Trophoblast cell (in vitro differentiated cells and primary cell): ENCODE measurements around the gene RPTOR.

Experiments used
- DNase-seq, 2 donors: peaks; one replicate each; pipeline ENCODE4 v3.0.0-alpha.2; 2016
- H2AFZ ChIP-seq: 2 replicates; pipeline ENCODE4 v1.6.1; 2013; ENCODE audit warnings: low read length, moderate library complexity, mild to moderate bottlenecking; ENCODE audit not compliant: insufficient read depth, poor library complexity
- H2AK5ac ChIP-seq: 2 replicates; pipeline ENCODE4 v1.6.1; 2013; ENCODE audit warnings: mild to moderate bottlenecking, low read length
- H2BK120ac ChIP-seq: 2 replicates; pipeline ENCODE4 v1.6.1; 2013; ENCODE audit warnings: low read length, mild to moderate bottlenecking, moderate library complexity; ENCODE audit not compliant: insufficient read depth, poor library complexity
- H2BK12ac ChIP-seq: 2 replicates; pipeline ENCODE4 v1.6.1; 2013; ENCODE audit warnings: mild to moderate bottlenecking, low read length, moderate library complexity
- H2BK5ac ChIP-seq: 2 replicates; pipeline ENCODE4 v1.6.1; 2013; ENCODE audit warnings: low read length, low read depth, moderate library complexity, mild to moderate bottlenecking; ENCODE audit not compliant: poor library complexity
- H3K14ac ChIP-seq: 2 replicates; pipeline ENCODE4 v1.6.1; 2013; ENCODE audit warnings: mild to moderate bottlenecking, low read length
- H3K18ac ChIP-seq: 2 replicates; pipeline ENCODE4 v1.6.1; 2013; ENCODE audit warnings: mild to moderate bottlenecking, low read length
- H3K23ac ChIP-seq: 2 replicates; pipeline ENCODE4 v1.6.1; 2013; ENCODE audit warnings: low read length
- H3K27ac ChIP-seq: 2 replicates; pipeline ENCODE4 v1.5.1; 2013; ENCODE audit warnings: low read depth, mild to moderate bottlenecking, inconsistent platforms, low read length, moderate library complexity
- H3K27me3 ChIP-seq: 2 replicates; pipeline ENCODE4 v1.6.1; 2013; ENCODE audit warnings: inconsistent platforms, mild to moderate bottlenecking, low read length, moderate library complexity; ENCODE audit not compliant: insufficient read depth
- H3K36me3 ChIP-seq, 2 experiments: 1 replicate in 1 of 2; 2 replicates in 1 of 2; pipeline ENCODE4 v1.6.1; 2013; ENCODE audit warnings: low read length in 2 of 2, mild to moderate bottlenecking in 2 of 2, moderate library complexity in 1 of 2; ENCODE audit not compliant: insufficient read depth in 2 of 2, control insufficient read depth in 1 of 2
- H3K4ac ChIP-seq: 2 replicates; pipeline ENCODE4 v1.6.1; 2013; ENCODE audit warnings: low read depth, mild to moderate bottlenecking, low read length, moderate library complexity
- H3K4me1 ChIP-seq, 2 experiments: 1 replicate in 1 of 2; 2 replicates in 1 of 2; pipeline ENCODE4 v1.6.1; 2013; ENCODE audit warnings: low read length in 2 of 2, mild to moderate bottlenecking in 2 of 2, moderate library complexity in 1 of 2; ENCODE audit not compliant: insufficient read depth in 2 of 2, control insufficient read depth in 1 of 2
- H3K4me2 ChIP-seq: 2 replicates; pipeline ENCODE4 v1.6.1; 2013; ENCODE audit warnings: inconsistent platforms, mild to moderate bottlenecking, low read length, moderate library complexity
- H3K4me3 ChIP-seq: 2 replicates; pipeline ENCODE4 v1.5.1; 2013; ENCODE audit warnings: mild to moderate bottlenecking, low read depth, low read length, inconsistent platforms
- H3K79me1 ChIP-seq: one replicate; pipeline ENCODE4 v1.6.1; 2013; ENCODE audit warnings: low read length
- H3K79me2 ChIP-seq: 2 replicates; pipeline ENCODE4 v1.6.1; 2013; ENCODE audit warnings: low read length, mild to moderate bottlenecking; ENCODE audit not compliant: control insufficient read depth, insufficient read depth, poor library complexity
- H3K9ac ChIP-seq: 2 replicates; pipeline ENCODE4 v1.6.1; 2013; ENCODE audit warnings: mild to moderate bottlenecking, low read length
- H3K9me3 ChIP-seq: 2 replicates; pipeline ENCODE4 v1.6.1; 2013; ENCODE audit warnings: low read depth, mild to moderate bottlenecking, control low read depth, inconsistent platforms, low read length; ENCODE audit not compliant: insufficient read depth
- H4K12ac ChIP-seq: 2 replicates; pipeline ENCODE4 v1.6.1; 2013; ENCODE audit warnings: low read depth, mild to moderate bottlenecking, low read length, moderate library complexity
- H4K8ac ChIP-seq: 2 replicates; pipeline ENCODE4 v1.6.1; 2013; ENCODE audit warnings: low read depth, mild to moderate bottlenecking, low read length, moderate library complexity
- H4K91ac ChIP-seq: one replicate; pipeline ENCODE4 v1.6.1; 2013; ENCODE audit warnings: low read depth, mild to moderate bottlenecking, low read length, moderate library complexity
- WGBS: extraction: QIAGEN DNeasy Blood & Tissue Kit; methylation state at CpG from one replicate; pipeline ENCODE4 v1.1.7; 2013; ENCODE audit warnings: missing lambda C conversion rate; ENCODE audit not compliant: insufficient read length, insufficient coverage; ENCODE audit errors: extremely low coverage; 5-methylcytosine and 5-hydroxymethylcytosine counted together

The RPTOR gene

GRCh38 chr17:80870401-80870800 lies 325.8 kb downstream of the RPTOR start:
- Histone ChIP-seq H2BK12ac (no peak overlapping the region), H2AK5ac (no peak overlapping the region), H3K23ac (no peak overlapping the region), H3K14ac (no peak overlapping the region), H3K79me1 (peaks cover 1% of the 10 kb centered on the region), H2BK5ac (no peak overlapping the region), H4K8ac (no peak overlapping the region), H3K36me3 (peaks cover 0 to 7% of the 10 kb centered on the region in 2 experiments), H2AFZ (no peak overlapping the region), H3K4me2 (no peak overlapping the region), H3K4me3 (no peak overlapping the region), H3K18ac (no peak overlapping the region), H4K91ac (no peak overlapping the region), H3K9me3 (no peaks in the 10 kb centered on the region), H3K79me2 (no peaks in the 10 kb centered on the region), H4K12ac (no peak overlapping the region), H3K9ac (no peak overlapping the region), H3K27ac (no peak overlapping the region), H3K4me1 (peaks cover 5 to 8% of the 10 kb centered on the region in 2 experiments), H2BK120ac (no peak overlapping the region), H3K4ac (no peak overlapping the region), H3K27me3 (no peaks in the 10 kb centered on the region)
- 100% methylated on average over 2 of the region's 8 CpGs for WGBS
- peak in 1 of 2 donors; percentile 33 for DNase-seq

- no peak overlapping the region for H3K4me3 ChIP-seq
- no peak overlapping the region for H2AFZ ChIP-seq
- H3K18ac ChIP-seq, result no peak overlapping the region
- no peak overlapping the region for H3K4me2 ChIP-seq
- H3K79me1 ChIP-seq, result peaks cover 1% of the 10 kb centered on the region
- H3K4ac ChIP-seq, result no peak overlapping the region
- H3K9me3 ChIP-seq, result no peaks in the 10 kb centered on the region
- no peak overlapping the region for H4K91ac ChIP-seq
- no peak for DNase-seq
- H3K27me3 ChIP-seq, result no peaks in the 10 kb centered on the region
- no peak overlapping the region for H3K27ac ChIP-seq
- no peak overlapping the region for H2BK12ac ChIP-seq
- no peak overlapping the region for H2BK5ac ChIP-seq
- H3K9ac ChIP-seq, result no peak overlapping the region
- WGBS, result no CpG with 5 or more reads among the region's 12 CpGs
- H3K79me2 ChIP-seq, result no peaks in the 10 kb centered on the region
- H3K4me1 ChIP-seq, result peaks cover 5 to 8% of the 10 kb centered on the region in 2 experiments
- no peak overlapping the region for H2AK5ac ChIP-seq
- H4K8ac ChIP-seq, result no peak overlapping the region
- peaks cover 0 to 7% of the 10 kb centered on the region in 2 experiments for H3K36me3 ChIP-seq
- no peak overlapping the region for H3K23ac ChIP-seq
- H3K14ac ChIP-seq, result no peak overlapping the region
- no peak overlapping the region for H2BK120ac ChIP-seq
- no peak overlapping the region for H4K12ac ChIP-seq
Observed at GRCh38 chr17:80871341-80871740, 326.7 kb downstream of the RPTOR start.

DNA sequence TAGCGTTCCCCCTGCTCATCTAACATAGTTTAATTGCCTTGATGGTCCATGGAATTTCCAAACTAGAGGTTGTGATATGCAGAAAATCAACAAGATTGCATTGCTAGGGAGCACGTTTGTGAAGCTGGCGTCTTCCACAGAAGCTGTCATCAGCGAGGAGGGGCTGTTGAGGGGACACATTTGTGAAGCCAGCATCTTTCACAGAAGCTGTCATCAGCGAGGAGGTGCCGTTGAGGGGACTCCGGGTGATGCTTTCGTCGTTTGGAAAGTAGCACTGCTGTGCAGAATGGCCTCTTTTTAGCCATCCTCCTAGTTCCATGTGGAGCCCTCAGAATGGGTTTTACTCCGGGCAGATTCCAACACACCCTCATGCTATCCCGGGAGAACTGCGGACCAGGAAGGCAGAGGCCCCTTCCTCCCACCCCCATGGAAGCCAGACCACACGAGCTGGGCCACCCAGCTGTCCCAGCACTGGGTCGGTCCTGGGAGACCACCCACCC lies 327.4 kb downstream of the RPTOR start:
- Histone ChIP-seq H4K8ac (no peak overlapping the region), H3K36me3 (peaks cover 0 to 7% of the 10 kb centered on the region in 2 experiments), H3K27ac (no peak overlapping the region), H4K91ac (no peak overlapping the region), H3K4me2 (no peak overlapping the region), H2BK12ac (no peak overlapping the region), H3K79me2 (no peaks in the 10 kb centered on the region), H3K9me3 (no peaks in the 10 kb centered on the region), H3K23ac (no peak overlapping the region), H3K4me1 (peaks cover 5 to 8% of the 10 kb centered on the region in 2 experiments), H3K27me3 (no peaks in the 10 kb centered on the region), H4K12ac (no peak overlapping the region), H2BK5ac (no peak overlapping the region), H3K79me1 (peaks cover 1% of the 10 kb centered on the region), H2AK5ac (no peak overlapping the region), H3K9ac (no peak overlapping the region), H2AFZ (peak overlapping the region; percentile 39), H3K14ac (no peak overlapping the region), H3K4me3 (no peak overlapping the region), H3K18ac (no peak overlapping the region), H3K4ac (no peak overlapping the region), H2BK120ac (no peak overlapping the region)
- WGBS, result no CpG with 5 or more reads among the region's 14 CpGs
- no peak for DNase-seq

DNA sequence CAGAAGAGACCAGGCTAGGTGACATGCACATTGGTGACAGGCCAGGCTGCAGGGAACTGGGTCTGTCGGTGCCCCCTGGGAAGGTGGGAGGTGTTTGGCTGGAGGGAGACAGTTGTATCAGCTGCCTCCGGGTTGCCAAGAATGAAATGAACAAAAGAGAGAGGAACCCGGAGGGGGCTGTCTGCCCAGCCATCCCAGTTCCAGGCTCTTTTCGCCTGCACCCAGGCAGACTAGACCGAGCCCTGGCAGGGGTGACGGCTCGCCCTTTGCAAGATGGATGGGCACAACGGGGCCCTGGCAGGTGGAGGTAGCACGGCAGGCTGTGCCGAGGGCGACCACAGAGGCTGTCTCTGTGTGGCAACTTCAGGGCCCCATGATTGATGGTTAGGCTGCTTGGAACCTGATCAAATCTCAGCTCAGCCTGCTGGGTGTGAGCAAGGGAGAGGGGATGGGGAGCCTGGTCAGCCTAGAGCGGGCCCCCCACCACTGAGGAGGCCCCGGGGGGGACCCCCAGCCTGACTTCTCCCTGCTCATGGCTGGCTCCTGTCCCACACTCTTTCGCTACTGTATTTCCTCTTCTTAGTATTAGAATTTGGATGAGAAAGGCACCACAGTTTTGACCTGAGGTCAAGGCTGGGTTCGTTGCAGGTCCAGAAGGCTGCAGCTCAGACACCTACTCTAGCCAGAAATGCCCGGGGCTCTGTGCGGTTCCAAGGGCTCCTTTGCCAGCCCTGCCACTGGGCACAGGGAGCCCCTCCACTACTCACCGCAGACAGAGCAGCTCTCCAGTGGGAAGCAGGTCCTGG lies 328.1 kb downstream of the RPTOR start:
- no peaks in the 10 kb centered on the region for H3K79me2 ChIP-seq
- peaks cover 1% of the 10 kb centered on the region for H3K79me1 ChIP-seq
- H2BK12ac ChIP-seq, result no peak overlapping the region
- no peak overlapping the region for H3K27ac ChIP-seq
- H3K4me2 ChIP-seq, result no peak overlapping the region
- H2AFZ ChIP-seq, result peak overlapping the region; percentile 39
- H3K4me1 ChIP-seq, result peaks cover 5 to 8% of the 10 kb centered on the region in 2 experiments
- no peak overlapping the region for H2BK120ac ChIP-seq
- no peaks in the 10 kb centered on the region for H3K9me3 ChIP-seq
- H3K9ac ChIP-seq, result no peak overlapping the region
- no peak overlapping the region for H3K4me3 ChIP-seq
- no CpG with 5 or more reads among the region's 18 CpGs for WGBS
- H3K27me3 ChIP-seq, result no peaks in the 10 kb centered on the region
- no peak overlapping the region for H2AK5ac ChIP-seq
- H2BK5ac ChIP-seq, result no peak overlapping the region
- no peak overlapping the region for H3K4ac ChIP-seq
- H4K8ac ChIP-seq, result no peak overlapping the region
- H3K36me3 ChIP-seq, result peaks cover 0 to 7% of the 10 kb centered on the region in 2 experiments
- no peak overlapping the region for H4K12ac ChIP-seq
- H3K14ac ChIP-seq, result no peak overlapping the region
- no peak overlapping the region for H4K91ac ChIP-seq
- no peak for DNase-seq
- H3K23ac ChIP-seq, result no peak overlapping the region
- H3K18ac ChIP-seq, result no peak overlapping the region
